GM23338 (cell line): ENCODE data around the gene PLEKHA7. TPM values are rescaled to one million over a fixed set of nuclear protein-coding genes. Genes with fewer than 3 reads are reported as not detected.

Source experiments
- ATAC-seq: fragments of 200-7000 bp; cut with Tn5 transposase; 3 replicates; pipeline ENCODE4 v1.9.1; 2020
- DNase-seq: peaks from one replicate; pipeline ENCODE4 v3.0.0-alpha.2; 2015; ENCODE audit warnings: low spot score
- H2AFZ ChIP-seq: fragments of 200-600 bp; sonication (generic); 2 replicates; pipeline ENCODE4 v1.8.0; 2016; ENCODE audit warnings: antibody characterized with exemption, mild to moderate bottlenecking, moderate library complexity
- H3F3A ChIP-seq: fragments of 200-600 bp; sonication (generic); replicated peaks from 2 replicates; pipeline ENCODE4 v1.8.0; 2017; ENCODE audit warnings: antibody characterized with exemption, mixed run types, low read depth
- H3K27ac ChIP-seq: fragments of 200-600 bp; sonication (generic); 2 replicates; pipeline ENCODE4 v1.6.1; 2016; ENCODE audit warnings: low read depth
- H3K27me3 ChIP-seq: fragments of 200-600 bp; sonication (generic); 2 replicates; pipeline ENCODE4 v1.8.0; 2016; ENCODE audit warnings: mild to moderate bottlenecking, mixed run types, moderate library complexity; ENCODE audit not compliant: insufficient read depth
- H3K36me3 ChIP-seq: fragments of 200-600 bp; sonication (generic); 2 replicates; pipeline ENCODE4 v1.8.0; 2016; ENCODE audit warnings: mild to moderate bottlenecking; ENCODE audit not compliant: insufficient read depth
- H3K4me1 ChIP-seq: fragments of 200-600 bp; sonication (generic); 2 replicates; pipeline ENCODE4 v1.8.0; 2016; ENCODE audit warnings: mild to moderate bottlenecking, moderate library complexity; ENCODE audit not compliant: insufficient read depth
- H3K4me2 ChIP-seq: fragments of 200-600 bp; sonication (generic); 2 replicates; pipeline ENCODE4 v1.7.1; 2017; ENCODE audit warnings: mixed run types
- H3K4me3 ChIP-seq: fragments of 200-600 bp; sonication (generic); 2 replicates; pipeline ENCODE4 v1.6.1; 2016; ENCODE audit warnings: mixed run types
- H3K79me2 ChIP-seq: fragments of 200-600 bp; sonication (generic); replicated peaks from 2 replicates; pipeline ENCODE4 v1.8.0; 2017; ENCODE audit warnings: mild to moderate bottlenecking; ENCODE audit not compliant: insufficient read depth
- H3K9me2 ChIP-seq: fragments of 200-600 bp; sonication (generic); 2 replicates; pipeline ENCODE4 v1.8.0; 2017; ENCODE audit not compliant: insufficient read depth
- H4K20me1 ChIP-seq: fragments of 200-600 bp; sonication (generic); replicated peaks from 2 replicates; pipeline ENCODE4 v1.8.0; 2017; ENCODE audit warnings: mild to moderate bottlenecking; ENCODE audit not compliant: insufficient read depth
- H3K27ac Mint-ChIP-seq: 2 replicates; pipeline ENCODE4 v1.8.0; 2020; ENCODE audit warnings: inconsistent platforms, mild to moderate bottlenecking, moderate library complexity, mixed read lengths
- H3K27me3 Mint-ChIP-seq: 3 replicates; pipeline ENCODE4 v1.8.0; 2022; ENCODE audit warnings: low read depth, mild to moderate bottlenecking, moderate library complexity, mixed read lengths, inconsistent platforms; ENCODE audit not compliant: insufficient read depth, poor library complexity
- H3K36me3 Mint-ChIP-seq: 3 replicates; pipeline ENCODE4 v1.8.0; 2021; ENCODE audit warnings: low read depth, mild to moderate bottlenecking, inconsistent platforms, moderate library complexity, mixed read lengths
- H3K4me1 Mint-ChIP-seq: 3 replicates; pipeline ENCODE4 v1.8.0; 2020; ENCODE audit warnings: mild to moderate bottlenecking, inconsistent platforms, mixed read lengths
- H3K4me3 Mint-ChIP-seq: 3 replicates; pipeline ENCODE4 v1.8.0; 2021; ENCODE audit warnings: moderate library complexity, mild to moderate bottlenecking, inconsistent platforms, mixed read lengths
- H3K9me3 Mint-ChIP-seq: 3 replicates; pipeline ENCODE4 v1.8.0; 2020; ENCODE audit warnings: moderate library complexity, mild to moderate bottlenecking, inconsistent platforms, mixed read lengths
- POLR2AphosphoS5 ChIP-seq: IDR thresholded peaks from 2 replicates; pipeline ENCODE4 v1.6.1; 2016; ENCODE audit warnings: antibody characterized with exemption, low read depth
- STAT1 ChIP-seq: IDR thresholded peaks from one replicate; pipeline ENCODE4 v1.6.1; 2016; ENCODE audit warnings: antibody characterized with exemption; ENCODE audit not compliant: unreplicated experiment
- ZNF331 ChIP-seq: fragments of 250-450 bp; sonication (Bioruptor Pico); IDR thresholded peaks from 2 replicates; pipeline ENCODE4 v1.5.0; 2020; ENCODE audit warnings: low read depth, mild to moderate bottlenecking, moderate library complexity
- polyA plus RNA-seq: library from polyadenylated mRNA; unstranded; fragments of >200 nt; fragmentation: Nextera tagmentation; extraction: Ambion mirVana; gene quantifications from 2 replicates; pipeline ENCODE4 v1.2.1, GENCODE V29; 2016
- total RNA-seq: library from RNA; depleted of rRNA; stranded (reverse); fragments of >200 nt; shearing (Covaris generic); gene quantifications from 2 replicates; pipeline ENCODE4 v1.2.3, GENCODE V29; 2014
- TF ChIP-seq, protein P1 (sequence below): fragments of 250-450 bp; sonication (Bioruptor Pico); IDR thresholded peaks from 2 replicates; pipeline ENCODE4 v1.5.0; 2020; ENCODE audit warnings: mild to moderate bottlenecking, moderate library complexity
- TF ChIP-seq, protein P2 (sequence below): IDR thresholded peaks from one replicate; pipeline ENCODE4 v1.6.1; 2018; ENCODE audit warnings: antibody characterized with exemption; ENCODE audit not compliant: unreplicated experiment
- TF ChIP-seq, protein P3 (sequence below), 2 experiments: fragments of 200-600 bp in 1 of 2; sonication (generic) in 1 of 2; conservative IDR thresholded peaks; 2 replicates each; pipeline versions ENCODE4 v1.5.1 to v1.6.1; 2016 to 2017; ENCODE audit warnings: antibody characterized with exemption in 2 of 2, low read depth in 2 of 2, mild to moderate bottlenecking in 2 of 2, moderate library complexity in 1 of 2
- TF ChIP-seq, protein P4 (sequence below): IDR thresholded peaks from 2 replicates; pipeline ENCODE4 v1.6.1; 2016; ENCODE audit warnings: antibody characterized with exemption

The PLEKHA7 gene
- total and polyA plus RNA-seq, 2 experiments from 2014 or later: 9.7 to 15.8 TPM

DNA sequence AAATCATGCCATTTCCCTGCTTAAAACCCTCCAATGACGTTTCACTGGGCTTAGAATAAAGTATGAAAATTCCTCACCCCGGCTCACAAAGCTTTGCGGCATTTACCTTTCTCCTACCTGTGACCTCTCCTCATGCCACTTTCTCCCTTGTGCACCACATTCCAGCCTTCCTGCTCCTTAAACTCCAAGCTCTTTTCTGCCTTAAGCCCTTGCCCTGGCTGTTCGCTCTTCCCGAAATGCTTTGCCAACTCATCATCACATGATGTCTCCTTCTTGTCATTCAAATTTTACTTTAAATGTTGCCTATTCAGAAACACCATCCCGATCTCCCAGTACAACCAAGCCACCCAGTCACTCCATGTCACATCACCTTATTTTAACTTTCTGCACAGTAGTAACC, 2.0 kb downstream of the PLEKHA7 start:
- no peak overlapping the region for H3K27ac Mint-ChIP-seq
- no peaks in the 10 kb centered on the region for H3K36me3 ChIP-seq
- no peaks in the 10 kb centered on the region for H3K9me2 ChIP-seq
- DNase-seq (peak; percentile 52), ATAC-seq (no peak; the same call in 2 of the 3 replicates)
- peak overlapping the region; percentile 96 for H3K4me3 ChIP-seq
- H3K4me1 Mint-ChIP-seq: peaks cover 8% of the 10 kb centered on the region; the same call in 2 of the 3 replicates
- peaks cover 28% of the 10 kb centered on the region for H3K4me1 ChIP-seq
- H3K9me3 Mint-ChIP-seq: no peaks in the 10 kb centered on the region
- peaks cover 9% of the 10 kb centered on the region for H4K20me1 ChIP-seq
- peaks cover 46% of the 10 kb centered on the region for H3K27me3 ChIP-seq
- H3K79me2 ChIP-seq: peaks cover 20% of the 10 kb centered on the region
- H3K4me2 ChIP-seq: peak overlapping the region; percentile 95
- H3K4me3 Mint-ChIP-seq: no peak overlapping the region
- TF ChIP-seq STAT1 (no peak), ZNF331 (no peak), POLR2AphosphoS5 (no peak)
- TF ChIP-seq, protein P1, sequence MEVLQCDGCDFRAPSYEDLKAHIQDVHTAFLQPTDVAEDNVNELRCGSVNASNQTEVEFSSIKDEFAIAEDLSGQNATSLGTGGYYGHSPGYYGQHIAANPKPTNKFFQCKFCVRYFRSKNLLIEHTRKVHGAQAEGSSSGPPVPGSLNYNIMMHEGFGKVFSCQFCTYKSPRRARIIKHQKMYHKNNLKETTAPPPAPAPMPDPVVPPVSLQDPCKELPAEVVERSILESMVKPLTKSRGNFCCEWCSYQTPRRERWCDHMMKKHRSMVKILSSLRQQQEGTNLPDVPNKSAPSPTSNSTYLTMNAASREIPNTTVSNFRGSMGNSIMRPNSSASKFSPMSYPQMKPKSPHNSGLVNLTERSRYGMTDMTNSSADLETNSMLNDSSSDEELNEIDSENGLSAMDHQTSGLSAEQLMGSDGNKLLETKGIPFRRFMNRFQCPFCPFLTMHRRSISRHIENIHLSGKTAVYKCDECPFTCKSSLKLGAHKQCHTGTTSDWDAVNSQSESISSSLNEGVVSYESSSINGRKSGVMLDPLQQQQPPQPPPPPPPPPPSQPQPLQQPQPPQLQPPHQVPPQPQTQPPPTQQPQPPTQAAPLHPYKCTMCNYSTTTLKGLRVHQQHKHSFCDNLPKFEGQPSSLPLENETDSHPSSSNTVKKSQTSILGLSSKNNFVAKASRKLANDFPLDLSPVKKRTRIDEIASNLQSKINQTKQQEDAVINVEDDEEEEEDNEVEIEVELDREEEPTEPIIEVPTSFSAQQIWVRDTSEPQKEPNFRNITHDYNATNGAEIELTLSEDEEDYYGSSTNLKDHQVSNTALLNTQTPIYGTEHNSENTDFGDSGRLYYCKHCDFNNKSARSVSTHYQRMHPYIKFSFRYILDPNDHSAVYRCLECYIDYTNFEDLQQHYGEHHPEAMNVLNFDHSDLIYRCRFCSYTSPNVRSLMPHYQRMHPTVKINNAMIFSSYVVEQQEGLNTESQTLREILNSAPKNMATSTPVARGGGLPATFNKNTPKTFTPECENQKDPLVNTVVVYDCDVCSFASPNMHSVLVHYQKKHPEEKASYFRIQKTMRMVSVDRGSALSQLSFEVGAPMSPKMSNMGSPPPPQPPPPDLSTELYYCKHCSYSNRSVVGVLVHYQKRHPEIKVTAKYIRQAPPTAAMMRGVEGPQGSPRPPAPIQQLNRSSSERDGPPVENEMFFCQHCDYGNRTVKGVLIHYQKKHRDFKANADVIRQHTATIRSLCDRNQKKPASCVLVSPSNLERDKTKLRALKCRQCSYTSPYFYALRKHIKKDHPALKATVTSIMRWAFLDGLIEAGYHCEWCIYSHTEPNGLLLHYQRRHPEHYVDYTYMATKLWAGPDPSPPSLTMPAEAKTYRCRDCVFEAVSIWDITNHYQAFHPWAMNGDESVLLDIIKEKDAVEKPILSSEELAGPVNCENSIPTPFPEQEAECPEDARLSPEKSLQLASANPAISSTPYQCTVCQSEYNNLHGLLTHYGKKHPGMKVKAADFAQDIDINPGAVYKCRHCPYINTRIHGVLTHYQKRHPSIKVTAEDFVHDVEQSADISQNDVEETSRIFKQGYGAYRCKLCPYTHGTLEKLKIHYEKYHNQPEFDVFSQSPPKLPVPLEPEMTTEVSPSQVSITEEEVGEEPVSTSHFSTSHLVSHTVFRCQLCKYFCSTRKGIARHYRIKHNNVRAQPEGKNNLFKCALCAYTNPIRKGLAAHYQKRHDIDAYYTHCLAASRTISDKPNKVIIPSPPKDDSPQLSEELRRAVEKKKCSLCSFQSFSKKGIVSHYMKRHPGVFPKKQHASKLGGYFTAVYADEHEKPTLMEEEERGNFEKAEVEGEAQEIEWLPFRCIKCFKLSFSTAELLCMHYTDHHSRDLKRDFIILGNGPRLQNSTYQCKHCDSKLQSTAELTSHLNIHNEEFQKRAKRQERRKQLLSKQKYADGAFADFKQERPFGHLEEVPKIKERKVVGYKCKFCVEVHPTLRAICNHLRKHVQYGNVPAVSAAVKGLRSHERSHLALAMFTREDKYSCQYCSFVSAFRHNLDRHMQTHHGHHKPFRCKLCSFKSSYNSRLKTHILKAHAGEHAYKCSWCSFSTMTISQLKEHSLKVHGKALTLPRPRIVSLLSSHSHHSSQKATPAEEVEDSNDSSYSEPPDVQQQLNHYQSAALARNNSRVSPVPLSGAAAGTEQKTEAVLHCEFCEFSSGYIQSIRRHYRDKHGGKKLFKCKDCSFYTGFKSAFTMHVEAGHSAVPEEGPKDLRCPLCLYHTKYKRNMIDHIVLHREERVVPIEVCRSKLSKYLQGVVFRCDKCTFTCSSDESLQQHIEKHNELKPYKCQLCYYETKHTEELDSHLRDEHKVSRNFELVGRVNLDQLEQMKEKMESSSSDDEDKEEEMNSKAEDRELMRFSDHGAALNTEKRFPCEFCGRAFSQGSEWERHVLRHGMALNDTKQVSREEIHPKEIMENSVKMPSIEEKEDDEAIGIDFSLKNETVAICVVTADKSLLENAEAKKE: no peak
- TF ChIP-seq, protein P2, sequence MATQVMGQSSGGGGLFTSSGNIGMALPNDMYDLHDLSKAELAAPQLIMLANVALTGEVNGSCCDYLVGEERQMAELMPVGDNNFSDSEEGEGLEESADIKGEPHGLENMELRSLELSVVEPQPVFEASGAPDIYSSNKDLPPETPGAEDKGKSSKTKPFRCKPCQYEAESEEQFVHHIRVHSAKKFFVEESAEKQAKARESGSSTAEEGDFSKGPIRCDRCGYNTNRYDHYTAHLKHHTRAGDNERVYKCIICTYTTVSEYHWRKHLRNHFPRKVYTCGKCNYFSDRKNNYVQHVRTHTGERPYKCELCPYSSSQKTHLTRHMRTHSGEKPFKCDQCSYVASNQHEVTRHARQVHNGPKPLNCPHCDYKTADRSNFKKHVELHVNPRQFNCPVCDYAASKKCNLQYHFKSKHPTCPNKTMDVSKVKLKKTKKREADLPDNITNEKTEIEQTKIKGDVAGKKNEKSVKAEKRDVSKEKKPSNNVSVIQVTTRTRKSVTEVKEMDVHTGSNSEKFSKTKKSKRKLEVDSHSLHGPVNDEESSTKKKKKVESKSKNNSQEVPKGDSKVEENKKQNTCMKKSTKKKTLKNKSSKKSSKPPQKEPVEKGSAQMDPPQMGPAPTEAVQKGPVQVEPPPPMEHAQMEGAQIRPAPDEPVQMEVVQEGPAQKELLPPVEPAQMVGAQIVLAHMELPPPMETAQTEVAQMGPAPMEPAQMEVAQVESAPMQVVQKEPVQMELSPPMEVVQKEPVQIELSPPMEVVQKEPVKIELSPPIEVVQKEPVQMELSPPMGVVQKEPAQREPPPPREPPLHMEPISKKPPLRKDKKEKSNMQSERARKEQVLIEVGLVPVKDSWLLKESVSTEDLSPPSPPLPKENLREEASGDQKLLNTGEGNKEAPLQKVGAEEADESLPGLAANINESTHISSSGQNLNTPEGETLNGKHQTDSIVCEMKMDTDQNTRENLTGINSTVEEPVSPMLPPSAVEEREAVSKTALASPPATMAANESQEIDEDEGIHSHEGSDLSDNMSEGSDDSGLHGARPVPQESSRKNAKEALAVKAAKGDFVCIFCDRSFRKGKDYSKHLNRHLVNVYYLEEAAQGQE: no peak
- TF ChIP-seq, protein P3, sequence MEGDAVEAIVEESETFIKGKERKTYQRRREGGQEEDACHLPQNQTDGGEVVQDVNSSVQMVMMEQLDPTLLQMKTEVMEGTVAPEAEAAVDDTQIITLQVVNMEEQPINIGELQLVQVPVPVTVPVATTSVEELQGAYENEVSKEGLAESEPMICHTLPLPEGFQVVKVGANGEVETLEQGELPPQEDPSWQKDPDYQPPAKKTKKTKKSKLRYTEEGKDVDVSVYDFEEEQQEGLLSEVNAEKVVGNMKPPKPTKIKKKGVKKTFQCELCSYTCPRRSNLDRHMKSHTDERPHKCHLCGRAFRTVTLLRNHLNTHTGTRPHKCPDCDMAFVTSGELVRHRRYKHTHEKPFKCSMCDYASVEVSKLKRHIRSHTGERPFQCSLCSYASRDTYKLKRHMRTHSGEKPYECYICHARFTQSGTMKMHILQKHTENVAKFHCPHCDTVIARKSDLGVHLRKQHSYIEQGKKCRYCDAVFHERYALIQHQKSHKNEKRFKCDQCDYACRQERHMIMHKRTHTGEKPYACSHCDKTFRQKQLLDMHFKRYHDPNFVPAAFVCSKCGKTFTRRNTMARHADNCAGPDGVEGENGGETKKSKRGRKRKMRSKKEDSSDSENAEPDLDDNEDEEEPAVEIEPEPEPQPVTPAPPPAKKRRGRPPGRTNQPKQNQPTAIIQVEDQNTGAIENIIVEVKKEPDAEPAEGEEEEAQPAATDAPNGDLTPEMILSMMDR (conservative IDR thresholded peaks at IDR 0.05; ENCODE audit: low read depth in 2 of 2): no peak
- TF ChIP-seq, protein P4, sequence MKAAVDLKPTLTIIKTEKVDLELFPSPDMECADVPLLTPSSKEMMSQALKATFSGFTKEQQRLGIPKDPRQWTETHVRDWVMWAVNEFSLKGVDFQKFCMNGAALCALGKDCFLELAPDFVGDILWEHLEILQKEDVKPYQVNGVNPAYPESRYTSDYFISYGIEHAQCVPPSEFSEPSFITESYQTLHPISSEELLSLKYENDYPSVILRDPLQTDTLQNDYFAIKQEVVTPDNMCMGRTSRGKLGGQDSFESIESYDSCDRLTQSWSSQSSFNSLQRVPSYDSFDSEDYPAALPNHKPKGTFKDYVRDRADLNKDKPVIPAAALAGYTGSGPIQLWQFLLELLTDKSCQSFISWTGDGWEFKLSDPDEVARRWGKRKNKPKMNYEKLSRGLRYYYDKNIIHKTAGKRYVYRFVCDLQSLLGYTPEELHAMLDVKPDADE: no peak
- H3K27me3 Mint-ChIP-seq: peaks cover 16% of the 10 kb centered on the region
- H3K27ac ChIP-seq: no peak overlapping the region
- H2AFZ ChIP-seq: no peak overlapping the region
- peaks cover 9% of the 10 kb centered on the region for H3F3A ChIP-seq
- no peaks in the 10 kb centered on the region for H3K36me3 Mint-ChIP-seq
